Measurements from ENCODE around the gene HIF1A. TPM values are rescaled to one million over a fixed set of nuclear protein-coding genes. Genes with fewer than 3 reads are reported as not detected.

Gene HIF1A
- total and polyA plus RNA-seq, 2 donors (not counting 1 experiment from before 2014, with no cell fraction given), result 44.2 to 261 TPM

- H3K79me2 ChIP-seq (ENCODE audit: control insufficient read depth, insufficient read depth, low read length), result no peaks in the 10 kb centered on the region
- H3K27me3 Mint-ChIP-seq, result no peaks in the 10 kb centered on the region
- no peak overlapping the region for H3K27ac ChIP-seq (ENCODE audit: low read length in 2 of 2)
- no peaks in the 10 kb centered on the region for H4K20me1 ChIP-seq (ENCODE audit: control insufficient read depth, insufficient read depth, low read length, poor library complexity, severe bottlenecking)
- peaks cover 10 to 69% of the 10 kb centered on the region in 2 experiments for H3K36me3 ChIP-seq (replicated peaks in 1 of 2; ENCODE audit: control extremely low read depth in 1 of 2, control insufficient read depth in 1 of 2, extremely low read depth in 1 of 2, insufficient read depth in 2 of 2, low read length in 1 of 2)
- intact Hi-C loops (cut with micrococcal nuclease), result no loop called here
- H2AFZ ChIP-seq (ENCODE audit: insufficient read depth, low read depth, low read length, poor library complexity, severe bottlenecking), result no peak overlapping the region
- no peaks in the 10 kb centered on the region for H3K4me1 Mint-ChIP-seq
- no peaks in the 10 kb centered on the region for H3K9me3 ChIP-seq (ENCODE audit: control extremely low read depth in 1 of 3, control insufficient read depth in 2 of 3, insufficient read depth in 1 of 3, low read length in 2 of 3)
- H3K4me2 ChIP-seq (replicated peaks; ENCODE audit: low read depth, low read length, poor library complexity, severe bottlenecking), result no peak overlapping the region
- ChIA-PET CTCF (no interaction called here), POLR2A (no interaction called here)
- WGBS (ENCODE audit: insufficient coverage), result 100% methylated on average over 1 of the region's 3 CpGs
- H3K4me1 ChIP-seq (ENCODE audit: control insufficient read depth in 2 of 2, insufficient read depth in 2 of 2, low read length in 2 of 2), result no peaks in the 10 kb centered on the region
- no peaks in the 10 kb centered on the region for H3K9me3 Mint-ChIP-seq (ENCODE audit: insufficient read depth)
- no peaks in the 10 kb centered on the region for H3K27me3 ChIP-seq (replicated peaks in 1 of 4; ENCODE audit: control extremely low read depth in 1 of 4, control insufficient read depth in 3 of 4, insufficient read depth in 4 of 4, low read length in 3 of 4)
- H3K9ac ChIP-seq (ENCODE audit: low read length), result no peak overlapping the region
- H3K27ac Mint-ChIP-seq, result no peak overlapping the region
- no peak overlapping the region for H3K4me3 ChIP-seq (ENCODE audit: control extremely low read depth in 1 of 5, extremely low read depth in 1 of 5, insufficient read depth in 1 of 5, low read depth in 2 of 5, low read length in 4 of 5)
- H3K4me3 Mint-ChIP-seq, result no peak overlapping the region
- no peak for ATAC-seq (ENCODE audit: low read depth)
- no peak for DNase-seq
- no peak for TF ChIP-seq EZH2 (IDR thresholded peaks at IDR 0.05; ENCODE audit: borderline replicate concordance, insufficient read depth, low read depth, low read length, poor library complexity, severe bottlenecking)
- TF ChIP-seq CTCF (IDR thresholded peaks at IDR 0.05), result no peak
Observed at GRCh38 chr14:61780125-61780524, 84.8 kb downstream of the HIF1A start.

GRCh38 chr14:61797309-61797708, 102.0 kb downstream of the HIF1A start:
- peaks cover 5 to 6% of the 10 kb centered on the region in 2 experiments for H3K36me3 ChIP-seq (replicated peaks in 1 of 2; ENCODE audit: control extremely low read depth in 1 of 2, control insufficient read depth in 1 of 2, extremely low read depth in 1 of 2, insufficient read depth in 2 of 2, low read length in 1 of 2)
- H3K79me2 ChIP-seq (ENCODE audit: control insufficient read depth, insufficient read depth, low read length), result no peaks in the 10 kb centered on the region
- H3K27me3 ChIP-seq (replicated peaks in 1 of 4; ENCODE audit: control extremely low read depth in 1 of 4, control insufficient read depth in 3 of 4, insufficient read depth in 4 of 4, low read length in 3 of 4), result no peaks in the 10 kb centered on the region
- intact Hi-C loops (cut with micrococcal nuclease), result no loop called here
- no peak overlapping the region for H3K9ac ChIP-seq (ENCODE audit: low read length)
- H3K9me3 ChIP-seq (ENCODE audit: control extremely low read depth in 1 of 3, control insufficient read depth in 2 of 3, insufficient read depth in 1 of 3, low read length in 2 of 3), result no peaks in the 10 kb centered on the region
- ATAC-seq (ENCODE audit: low read depth), result no peak
- CTCF ChIA-PET, result interaction anchor here (0.6 to 1.5 kb wide), 2 partner anchors 337 to 384 kb away, joined by 3 to 4 read pairs; no protein-coding TSS in a partner anchor
- no peak overlapping the region for H3K4me3 ChIP-seq (ENCODE audit: control extremely low read depth in 1 of 5, extremely low read depth in 1 of 5, insufficient read depth in 1 of 5, low read depth in 2 of 5, low read length in 4 of 5)
- Mint-ChIP-seq H3K4me1 (no peaks in the 10 kb centered on the region), H3K27ac (no peak overlapping the region), H3K9me3 (ENCODE audit: insufficient read depth) (no peaks in the 10 kb centered on the region), H3K27me3 (no peaks in the 10 kb centered on the region), H3K4me3 (no peak overlapping the region)
- no peaks in the 10 kb centered on the region for H4K20me1 ChIP-seq (ENCODE audit: control insufficient read depth, insufficient read depth, low read length, poor library complexity, severe bottlenecking)
- H3K4me2 ChIP-seq (replicated peaks; ENCODE audit: low read depth, low read length, poor library complexity, severe bottlenecking), result no peak overlapping the region
- DNase-seq, result no peak
- POLR2A ChIA-PET, result no interaction called here
- H3K4me1 ChIP-seq (ENCODE audit: control insufficient read depth in 2 of 2, insufficient read depth in 2 of 2, low read length in 2 of 2), result no peaks in the 10 kb centered on the region
- no peak overlapping the region for H2AFZ ChIP-seq (ENCODE audit: insufficient read depth, low read depth, low read length, poor library complexity, severe bottlenecking)
- 98% methylated on average over 5 of the region's 5 CpGs for WGBS (ENCODE audit: insufficient coverage)
- TF ChIP-seq CTCF (IDR thresholded peaks at IDR 0.05) (no peak), EZH2 (IDR thresholded peaks at IDR 0.05; ENCODE audit: borderline replicate concordance, insufficient read depth, low read depth, low read length, poor library complexity, severe bottlenecking) (no peak)
- no peak overlapping the region for H3K27ac ChIP-seq (ENCODE audit: low read length in 2 of 2)

Other genes starting within 250 kb of the HIF1A start
- 6.6 and 7.1 TPM in 2 replicates for gene SNAPC1, start 66.9 kb downstream of the HIF1A start, total RNA-seq
- 2.6 and 4.6 TPM in 2 replicates for gene SNAPC1, start 66.9 kb downstream of the HIF1A start, polyA plus RNA-seq
- not detected in 2 replicates for gene SYT16, start 117.2 kb downstream of the HIF1A start, total RNA-seq
- gene SYT16, start 117.2 kb downstream of the HIF1A start, polyA plus RNA-seq, result 0.01 and 0.03 TPM in 2 replicates

Measured in B cell (primary cell).